T-helper 1 cell treated with Interleukin-12 subunit alpha and Interleukin-12 subunit beta and Interleukin-4 antibody, amounts not matched to agents 30 μg/mL and 1 μg/mL, for 36 hours (primary cell): ENCODE measurements around the gene CNTFR.
"Not testable (repeated sequence)": the region's sequence is repeated elsewhere in the genome, so short reads cannot be mapped to it uniquely, and the experiment has no call there.

Source experiments
- H3K27ac Mint-ChIP-seq: one replicate; pipeline ENCODE4 v1.8.0; 2021; ENCODE audit warnings: mild to moderate bottlenecking, mixed read lengths
- H3K27me3 Mint-ChIP-seq: one replicate; pipeline ENCODE4 v1.8.0; 2021; ENCODE audit warnings: low read depth, mixed read lengths
- H3K36me3 Mint-ChIP-seq: one replicate; pipeline ENCODE4 v1.8.0; 2021; ENCODE audit warnings: low read depth, mixed read lengths
- H3K4me1 Mint-ChIP-seq: one replicate; pipeline ENCODE4 v1.8.0; 2021; ENCODE audit warnings: low read depth, mixed read lengths
- H3K4me3 Mint-ChIP-seq: one replicate; pipeline ENCODE4 v1.8.0; 2021; ENCODE audit warnings: mild to moderate bottlenecking, moderate library complexity, mixed read lengths
- H3K9me3 Mint-ChIP-seq: one replicate; pipeline ENCODE4 v1.8.0; 2021; ENCODE audit warnings: mixed read lengths

The CNTFR gene

GRCh38 chr9:34551751-34552605 lies 37.5 kb downstream of the CNTFR start:
- H3K4me1 Mint-ChIP-seq = no peaks in the 10 kb centered on the region

GRCh38 chr9:34550681-34551270 lies 38.7 kb downstream of the CNTFR start:
- H3K4me1 Mint-ChIP-seq = no peaks in the 10 kb centered on the region
- H3K4me3 Mint-ChIP-seq = no peak overlapping the region
- H3K27me3 Mint-ChIP-seq = peaks cover 4% of the 10 kb centered on the region
- H3K27ac Mint-ChIP-seq = no peak overlapping the region
- no peaks in the 10 kb centered on the region for H3K9me3 Mint-ChIP-seq
- H3K36me3 Mint-ChIP-seq = no peaks in the 10 kb centered on the region

More at GRCh38 chr9:34551751-34552605, 37.5 kb downstream of the CNTFR start:
- Mint-ChIP-seq H3K27me3 (peaks cover 4% of the 10 kb centered on the region), H3K36me3 (no peaks in the 10 kb centered on the region), H3K9me3 (no peaks in the 10 kb centered on the region), H3K27ac (no peak overlapping the region), H3K4me3 (no peak overlapping the region)

GRCh38 chr9:34550016-34550680 lies 39.4 kb downstream of the CNTFR start:
- Mint-ChIP-seq H3K4me3 (no peak overlapping the region), H3K27me3 (peaks cover 9% of the 10 kb centered on the region), H3K36me3 (no peaks in the 10 kb centered on the region), H3K4me1 (no peaks in the 10 kb centered on the region), H3K9me3 (no peaks in the 10 kb centered on the region), H3K27ac (no peak overlapping the region)

GRCh38 chr9:34549407-34549732 lies 40.2 kb downstream of the CNTFR start:
- Mint-ChIP-seq H3K27ac (no peak overlapping the region), H3K4me1 (no peaks in the 10 kb centered on the region)

GRCh38 chr9:34547960-34548611 lies 41.4 kb downstream of the CNTFR start:
- Mint-ChIP-seq H3K27ac (no peak overlapping the region), H3K4me1 (no peaks in the 10 kb centered on the region), H3K36me3 (no peaks in the 10 kb centered on the region), H3K4me3 (no peak overlapping the region), H3K27me3 (peaks cover 9% of the 10 kb centered on the region), H3K9me3 (no peaks in the 10 kb centered on the region)

More at GRCh38 chr9:34549407-34549732, 40.2 kb downstream of the CNTFR start:
- Mint-ChIP-seq H3K4me3 (no peak overlapping the region), H3K36me3 (no peaks in the 10 kb centered on the region), H3K27me3 (peaks cover 9% of the 10 kb centered on the region), H3K9me3 (no peaks in the 10 kb centered on the region)

- Mint-ChIP-seq H3K9me3 (no peaks in the 10 kb centered on the region), H3K36me3 (no peaks in the 10 kb centered on the region), H3K27me3 (peaks cover 9% of the 10 kb centered on the region), H3K4me1 (no peaks in the 10 kb centered on the region), H3K27ac (no peak overlapping the region), H3K4me3 (no peak overlapping the region)
Measured at GRCh38 chr9:34546834-34547827, 42.4 kb downstream of the CNTFR start.

GRCh38 chr9:34546102-34546833 lies 43.3 kb downstream of the CNTFR start:
- H3K4me3 Mint-ChIP-seq = no peak overlapping the region

GRCh38 chr9:34545497-34545896 lies 44.0 kb downstream of the CNTFR start:
- H3K4me3 Mint-ChIP-seq = no peak overlapping the region
- peaks cover 9% of the 10 kb centered on the region for H3K27me3 Mint-ChIP-seq
- H3K27ac Mint-ChIP-seq = no peak overlapping the region
- no peaks in the 10 kb centered on the region for H3K9me3 Mint-ChIP-seq
- H3K4me1 Mint-ChIP-seq = no peaks in the 10 kb centered on the region
- no peaks in the 10 kb centered on the region for H3K36me3 Mint-ChIP-seq

More at GRCh38 chr9:34546102-34546833, 43.3 kb downstream of the CNTFR start:
- peaks cover 9% of the 10 kb centered on the region for H3K27me3 Mint-ChIP-seq
- no peaks in the 10 kb centered on the region for H3K36me3 Mint-ChIP-seq
- H3K27ac Mint-ChIP-seq = no peak overlapping the region
- no peaks in the 10 kb centered on the region for H3K4me1 Mint-ChIP-seq
- no peaks in the 10 kb centered on the region for H3K9me3 Mint-ChIP-seq

GRCh38 chr9:34544035-34544434 lies 45.5 kb downstream of the CNTFR start:
- H3K27ac Mint-ChIP-seq = no peak overlapping the region
- H3K4me1 Mint-ChIP-seq = no peaks in the 10 kb centered on the region
- peaks cover 15% of the 10 kb centered on the region for H3K27me3 Mint-ChIP-seq
- no peaks in the 10 kb centered on the region for H3K36me3 Mint-ChIP-seq
- H3K9me3 Mint-ChIP-seq = no peaks in the 10 kb centered on the region
- no peak overlapping the region for H3K4me3 Mint-ChIP-seq

GRCh38 chr9:34541540-34541939 lies 48.0 kb downstream of the CNTFR start:
- Mint-ChIP-seq H3K27ac (no peak overlapping the region), H3K9me3 (no peaks in the 10 kb centered on the region)

GRCh38 chr9:34540827-34541226 lies 48.7 kb downstream of the CNTFR start:
- Mint-ChIP-seq H3K9me3 (no peaks in the 10 kb centered on the region), H3K4me1 (no peaks in the 10 kb centered on the region), H3K27ac (no peak overlapping the region), H3K4me3 (no peak overlapping the region), H3K36me3 (no peaks in the 10 kb centered on the region), H3K27me3 (peaks cover 19% of the 10 kb centered on the region)

More at GRCh38 chr9:34541540-34541939, 48.0 kb downstream of the CNTFR start:
- Mint-ChIP-seq H3K27me3 (peaks cover 19% of the 10 kb centered on the region), H3K36me3 (no peaks in the 10 kb centered on the region), H3K4me3 (no peak overlapping the region), H3K4me1 (no peaks in the 10 kb centered on the region)

GRCh38 chr9:34536685-34537084 lies 52.8 kb downstream of the CNTFR start:
- Mint-ChIP-seq H3K4me1 (no peaks in the 10 kb centered on the region), H3K27me3 (peaks cover 23% of the 10 kb centered on the region), H3K9me3 (no peaks in the 10 kb centered on the region), H3K36me3 (no peaks in the 10 kb centered on the region), H3K27ac (no peak overlapping the region), H3K4me3 (no peak overlapping the region)

- peaks cover 39% of the 10 kb centered on the region for H3K27me3 Mint-ChIP-seq
- not testable (repeated sequence) for H3K9me3 Mint-ChIP-seq
Measured at GRCh38 chr9:34532041-34532440, 57.5 kb downstream of the CNTFR start.

More at GRCh38 chr9:34532041-34532440, 57.5 kb downstream of the CNTFR start:
- not testable (repeated sequence) for H3K36me3 Mint-ChIP-seq, H3K27ac Mint-ChIP-seq, H3K4me3 Mint-ChIP-seq, H3K4me1 Mint-ChIP-seq
